Stimulated activated naive CD8-positive, alpha-beta T cell treated with anti-CD3 and anti-CD28 coated beads, Interleukin-15, amount 100 ng/mL, for 72 hours (primary cell): Measurements from ENCODE around the gene IL17RA.

ENCODE experiments used
- ATAC-seq: fragments of 150-1000 bp; cut with Tn5 transposase; 2 replicates; pipeline ENCODE4 v1.10.0; 2021; ENCODE audit warnings: mild to moderate bottlenecking, moderate library complexity
- DNase-seq, 2 donors: peaks; one replicate each; pipeline ENCODE4 v3.0.0; 2021 to 2022
- H3K27ac Mint-ChIP-seq, 2 donors: one replicate each; pipeline ENCODE4 v1.8.0; 2022; ENCODE audit warnings: mild to moderate bottlenecking in 2 of 2, mixed read lengths in 2 of 2, moderate library complexity in 2 of 2
- H3K27me3 Mint-ChIP-seq: one replicate; pipeline ENCODE4 v1.8.0; 2022; ENCODE audit warnings: mixed read lengths
- H3K4me1 Mint-ChIP-seq: one replicate; pipeline ENCODE4 v1.8.0; 2022; ENCODE audit warnings: mild to moderate bottlenecking, mixed read lengths
- H3K4me3 Mint-ChIP-seq, 2 donors: one replicate each; pipeline ENCODE4 v1.8.0; 2022; ENCODE audit warnings: mild to moderate bottlenecking in 2 of 2, mixed read lengths in 2 of 2, moderate library complexity in 1 of 2
- H3K9me3 Mint-ChIP-seq, 2 donors: one replicate each; pipeline ENCODE4 v1.8.0; 2022; ENCODE audit warnings: mixed read lengths in 2 of 2

Gene IL17RA

DNA sequence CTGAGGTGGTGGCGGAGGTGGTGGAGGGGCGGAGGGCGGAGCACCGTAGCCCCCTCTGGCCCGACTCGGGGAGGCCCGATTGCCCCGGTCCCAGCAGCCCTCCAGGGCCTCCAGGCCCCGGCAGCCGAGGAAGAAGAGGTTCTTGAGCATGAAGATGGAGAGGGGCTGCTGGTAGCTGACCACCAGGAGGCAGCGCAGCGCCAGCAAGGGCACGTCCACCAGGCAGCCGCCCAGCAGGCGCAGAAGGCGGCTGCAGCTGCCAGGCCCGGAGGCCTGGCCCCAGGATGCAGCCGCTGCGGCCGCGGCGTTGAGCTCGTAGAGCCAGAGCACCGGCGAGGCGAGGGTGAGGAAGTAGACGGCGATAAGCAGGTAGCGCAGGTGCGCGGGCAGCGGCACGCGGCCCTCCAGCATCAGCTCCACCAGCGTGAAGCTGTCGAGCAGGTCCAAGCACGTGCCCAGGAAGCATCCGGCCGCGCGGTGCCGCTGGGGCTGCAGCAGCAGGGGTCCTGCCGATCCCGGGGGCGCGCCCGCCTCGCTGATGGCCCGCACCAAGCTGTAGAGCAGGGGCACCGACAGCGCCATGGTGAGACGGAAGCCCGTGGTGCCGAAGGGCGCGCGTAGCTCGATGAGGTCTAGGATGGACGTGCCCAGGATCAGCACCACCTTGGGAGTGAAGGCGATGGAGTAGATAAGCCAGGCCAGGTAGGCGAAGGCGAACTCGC lies 34.8 kb downstream of the IL17RA start:
- ATAC-seq (peak; percentile 7), DNase-seq (no peak)
- peak overlapping the region; percentile 71 to 74 for H3K4me3 Mint-ChIP-seq
- peaks cover 64% of the 10 kb centered on the region for H3K4me1 Mint-ChIP-seq
- H3K9me3 Mint-ChIP-seq, result no peaks in the 10 kb centered on the region
- H3K27ac Mint-ChIP-seq, result no peak overlapping the region
- peaks cover 47% of the 10 kb centered on the region for H3K27me3 Mint-ChIP-seq

DNA sequence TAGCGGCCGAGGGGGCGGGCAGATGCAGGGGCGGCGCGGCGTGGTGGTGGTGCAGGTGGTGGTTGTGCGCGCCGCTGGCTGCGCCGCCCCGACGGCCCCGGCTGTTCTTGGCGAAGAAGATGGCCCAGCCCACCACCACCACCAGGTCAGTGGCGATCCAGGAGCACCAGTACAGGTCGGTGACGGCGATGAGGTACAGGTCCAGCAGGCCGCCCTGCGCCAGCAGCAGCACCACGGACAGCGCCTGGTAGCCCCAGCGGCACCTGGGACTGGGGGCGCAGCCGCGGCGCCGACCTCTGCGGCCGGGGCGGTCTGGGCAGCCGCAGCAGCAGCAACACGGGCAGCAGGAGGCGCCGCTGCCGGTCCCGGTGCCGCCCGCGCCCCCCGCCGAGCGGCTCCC lies 35.5 kb downstream of the IL17RA start:
- peak; percentile 47 to 54 for DNase-seq
- Mint-ChIP-seq H3K27me3 (peaks cover 47% of the 10 kb centered on the region), H3K4me1 (peaks cover 57% of the 10 kb centered on the region), H3K27ac (peak overlapping the region in 1 of 2 donors; percentile 48), H3K9me3 (no peaks in the 10 kb centered on the region), H3K4me3 (peak overlapping the region; percentile 51 to 71)
- peak; percentile 64 for ATAC-seq

DNA sequence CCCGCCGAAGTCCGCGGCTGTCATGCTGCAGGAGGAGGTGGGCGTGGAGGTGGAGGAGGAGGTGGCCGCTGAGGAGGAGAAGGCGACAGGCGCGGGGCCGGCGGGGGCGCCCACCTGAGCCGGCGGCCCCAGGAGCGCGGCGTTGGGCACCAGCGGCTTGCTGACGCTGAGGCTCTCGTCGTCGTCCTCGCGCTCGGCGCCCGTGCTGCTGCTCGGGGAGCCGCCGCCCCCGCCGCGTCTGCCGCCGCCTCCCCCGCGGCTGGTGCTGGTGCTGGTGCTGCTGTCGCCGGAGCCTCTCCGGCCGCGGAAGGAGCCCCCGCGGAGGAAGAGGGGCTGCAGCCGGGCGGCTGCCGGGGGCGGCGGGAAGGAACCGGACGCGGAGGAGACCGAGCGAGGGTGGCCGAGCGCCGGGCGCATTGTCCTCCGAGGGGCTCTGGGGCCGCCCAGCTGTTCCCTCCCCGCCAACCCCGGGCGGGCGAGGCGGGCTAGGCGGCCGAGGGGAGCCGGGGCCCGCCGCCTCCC lies 36.0 kb downstream of the IL17RA start:
- ATAC-seq (peak; percentile 38), DNase-seq (peak in 1 of 2 donors; percentile 30)
- Mint-ChIP-seq H3K4me3 (peak overlapping the region; percentile 24 to 58), H3K27me3 (peaks cover 47% of the 10 kb centered on the region), H3K4me1 (peaks cover 52% of the 10 kb centered on the region), H3K9me3 (no peaks in the 10 kb centered on the region), H3K27ac (no peak overlapping the region)

DNA sequence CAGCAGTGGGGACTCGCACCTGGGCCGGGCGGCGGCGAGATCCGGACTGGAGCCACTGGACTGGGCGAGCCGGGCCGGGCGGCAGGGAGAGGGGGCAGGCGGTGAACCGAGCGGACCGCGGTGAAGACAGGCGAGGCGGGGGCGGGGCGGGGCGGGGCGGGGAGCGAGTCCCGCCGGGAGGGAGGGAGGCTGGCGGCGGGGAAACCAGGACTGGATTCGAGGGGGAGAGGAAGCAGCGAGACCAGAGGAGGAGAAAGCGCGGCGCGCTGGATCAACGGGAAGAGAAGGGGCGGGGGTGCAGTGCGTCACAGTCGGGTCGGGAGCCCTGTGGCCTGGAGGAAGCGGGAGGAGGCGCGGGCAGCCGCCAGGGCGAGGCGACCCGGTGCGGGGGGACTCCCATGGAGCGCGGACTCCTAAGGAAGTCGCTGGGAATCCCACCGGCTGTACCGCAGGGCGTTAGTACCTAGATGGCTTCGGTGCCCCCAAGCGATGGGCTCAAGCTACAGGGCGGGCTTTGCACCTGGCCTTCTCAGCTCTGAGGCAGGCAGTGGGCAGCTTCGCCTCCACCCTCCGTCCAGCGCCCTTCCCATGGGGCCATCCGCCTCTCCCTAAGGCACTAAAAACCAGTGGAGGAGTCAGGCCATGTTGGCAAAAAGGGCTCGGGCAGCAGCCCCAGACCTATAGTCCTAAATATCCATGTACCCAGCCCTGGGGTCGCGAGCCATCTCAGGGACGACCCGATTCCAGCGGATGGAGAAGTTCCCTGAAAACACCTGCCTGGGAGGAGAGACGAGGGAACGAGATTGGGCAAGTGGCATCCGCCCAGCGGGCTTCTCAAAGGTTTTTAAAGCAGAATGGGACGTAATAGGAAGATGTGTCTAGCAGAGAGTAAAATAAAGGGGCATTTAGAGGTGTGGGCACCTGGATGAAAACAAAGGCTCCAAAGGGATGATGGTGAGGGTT lies 36.7 kb downstream of the IL17RA start, which contains the start of gene TMEM121B:
TMEM121B (minus strand) TSS at position 128 of the 963 bp plus-strand sequence. CDS start 233 bp downstream, outside the sequence.
- H3K4me1 Mint-ChIP-seq, result peaks cover 45% of the 10 kb centered on the region
- H3K27ac Mint-ChIP-seq, result peak within 1 kb of the TSS in 1 of 2 donors; percentile 48
- ATAC-seq (no peak), DNase-seq (no peak)
- H3K4me3 Mint-ChIP-seq, result peak within 1 kb of the TSS; percentile 71 to 76
- peaks cover 47% of the 10 kb centered on the region for H3K27me3 Mint-ChIP-seq
- no peaks in the 10 kb centered on the region for H3K9me3 Mint-ChIP-seq

- peak; percentile 54 for ATAC-seq
- H3K9me3 Mint-ChIP-seq, result no peaks in the 10 kb centered on the region
- H3K4me3 Mint-ChIP-seq, result no peak overlapping the region
Measured at GRCh38 chr22:17130199-17130598, 45.4 kb downstream of the IL17RA start.

DNA sequence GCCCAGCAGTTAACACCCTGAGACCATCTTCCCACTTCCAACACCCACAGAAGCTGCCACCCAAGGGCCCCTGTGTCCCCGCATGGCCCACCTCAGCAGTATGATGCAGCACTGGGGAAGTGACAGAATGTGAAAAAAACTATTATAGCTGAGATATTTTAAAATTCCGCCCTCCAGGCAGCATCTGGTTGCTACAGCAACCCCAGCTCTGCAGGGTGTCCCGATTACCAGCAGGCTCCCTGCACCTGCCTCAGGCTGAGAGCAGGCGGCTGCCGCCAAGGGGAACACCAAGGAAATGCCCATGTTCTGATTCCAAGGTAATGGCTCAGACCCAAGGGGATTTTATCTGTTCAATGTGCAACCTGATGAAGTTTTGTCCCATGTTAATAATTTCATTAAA lies 46.9 kb downstream of the IL17RA start:
- DNase-seq, result no peak
- H3K4me1 Mint-ChIP-seq, result peaks cover 6% of the 10 kb centered on the region
- no peak for ATAC-seq
- H3K27me3 Mint-ChIP-seq, result no peaks in the 10 kb centered on the region
- no peak overlapping the region for H3K4me3 Mint-ChIP-seq
- no peaks in the 10 kb centered on the region for H3K9me3 Mint-ChIP-seq
- no peak overlapping the region for H3K27ac Mint-ChIP-seq

More at GRCh38 chr22:17130199-17130598, 45.4 kb downstream of the IL17RA start:
- Mint-ChIP-seq H3K4me1 (peaks cover 6% of the 10 kb centered on the region), H3K27ac (peak overlapping the region in 1 of 2 donors; percentile 10), H3K27me3 (no peaks in the 10 kb centered on the region)
- DNase-seq, result no peak

DNA sequence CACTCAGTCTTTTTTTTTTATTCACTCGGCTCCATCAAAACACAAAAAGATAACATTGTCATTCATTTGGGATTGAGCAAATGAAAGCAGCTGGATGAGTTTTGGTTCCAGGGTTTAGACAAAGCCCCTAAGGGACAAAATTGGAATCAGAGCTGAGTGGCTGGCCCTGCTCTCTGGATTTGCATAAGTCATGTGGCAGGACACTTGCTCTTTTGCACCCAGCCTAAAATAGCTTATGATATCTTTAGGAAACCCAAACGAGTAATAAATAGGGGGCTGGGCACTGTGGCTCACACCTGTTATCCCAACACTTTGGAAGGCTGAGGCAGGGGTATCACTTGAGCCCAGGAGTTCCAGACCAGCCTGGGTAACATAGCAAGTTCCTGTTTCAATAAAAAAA lies 47.3 kb downstream of the IL17RA start:
- Mint-ChIP-seq H3K27me3 (no peaks in the 10 kb centered on the region), H3K27ac (peak overlapping the region in 1 of 2 donors; percentile 34), H3K4me3 (no peak overlapping the region), H3K9me3 (no peaks in the 10 kb centered on the region), H3K4me1 (peaks cover 6% of the 10 kb centered on the region)
- no peak for DNase-seq
- ATAC-seq, result no peak

DNA sequence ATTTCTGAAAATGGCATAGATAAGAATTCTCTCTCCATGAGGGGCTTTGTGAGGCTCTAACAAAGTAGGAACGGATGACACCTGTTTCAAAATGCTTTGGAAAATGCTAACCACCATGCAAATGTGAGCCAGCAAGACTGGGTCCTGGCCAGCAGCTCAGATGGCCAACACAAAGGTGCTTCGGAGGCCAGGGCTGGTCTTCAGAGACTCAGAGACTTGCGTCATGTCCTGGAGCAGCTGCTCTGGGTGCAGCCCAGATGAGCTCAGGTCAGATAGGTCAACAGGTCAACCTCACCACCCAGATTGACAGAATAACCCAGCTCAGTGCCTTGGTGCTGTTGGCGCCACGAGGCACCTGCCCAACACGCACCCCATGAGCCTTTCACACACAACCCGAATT lies 48.3 kb downstream of the IL17RA start:
- Mint-ChIP-seq H3K9me3 (no peaks in the 10 kb centered on the region), H3K4me1 (peaks cover 6% of the 10 kb centered on the region), H3K27ac (peak overlapping the region in 1 of 2 donors; percentile 59), H3K27me3 (no peaks in the 10 kb centered on the region), H3K4me3 (no peak overlapping the region)
- DNase-seq (no peak), ATAC-seq (no peak)

- Mint-ChIP-seq H3K9me3 (no peaks in the 10 kb centered on the region), H3K27me3 (no peaks in the 10 kb centered on the region), H3K4me1 (peaks cover 3% of the 10 kb centered on the region), H3K27ac (peak overlapping the region in 1 of 2 donors; percentile 89), H3K4me3 (no peak overlapping the region)
- DNase-seq (no peak), ATAC-seq (no peak)
Measured at GRCh38 chr22:17135153-17135760, 50.5 kb downstream of the IL17RA start.

DNA sequence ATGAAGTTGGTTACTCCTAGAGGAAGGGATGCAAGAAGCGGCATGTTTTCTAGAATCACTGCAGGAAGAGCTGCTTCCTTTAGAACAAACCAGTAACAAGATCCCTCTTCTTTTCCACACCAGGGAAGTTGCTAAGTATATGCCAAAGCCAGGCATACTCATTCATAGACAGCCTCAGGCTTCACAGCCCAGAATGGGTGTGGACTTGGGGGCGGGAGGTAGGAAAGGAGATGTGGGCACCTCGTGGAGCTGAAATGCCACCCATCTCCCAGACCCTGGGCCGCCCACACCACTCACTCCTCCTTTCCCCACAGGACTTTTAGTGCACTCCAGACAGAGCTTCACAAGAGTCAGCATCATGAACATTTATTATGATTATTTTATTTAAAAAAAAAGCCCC lies 52.4 kb downstream of the IL17RA start:
- Mint-ChIP-seq H3K4me3 (no peak overlapping the region), H3K27ac (no peak overlapping the region), H3K4me1 (no peaks in the 10 kb centered on the region), H3K27me3 (no peaks in the 10 kb centered on the region), H3K9me3 (no peaks in the 10 kb centered on the region)
- DNase-seq, result no peak
- ATAC-seq, result no peak

DNA sequence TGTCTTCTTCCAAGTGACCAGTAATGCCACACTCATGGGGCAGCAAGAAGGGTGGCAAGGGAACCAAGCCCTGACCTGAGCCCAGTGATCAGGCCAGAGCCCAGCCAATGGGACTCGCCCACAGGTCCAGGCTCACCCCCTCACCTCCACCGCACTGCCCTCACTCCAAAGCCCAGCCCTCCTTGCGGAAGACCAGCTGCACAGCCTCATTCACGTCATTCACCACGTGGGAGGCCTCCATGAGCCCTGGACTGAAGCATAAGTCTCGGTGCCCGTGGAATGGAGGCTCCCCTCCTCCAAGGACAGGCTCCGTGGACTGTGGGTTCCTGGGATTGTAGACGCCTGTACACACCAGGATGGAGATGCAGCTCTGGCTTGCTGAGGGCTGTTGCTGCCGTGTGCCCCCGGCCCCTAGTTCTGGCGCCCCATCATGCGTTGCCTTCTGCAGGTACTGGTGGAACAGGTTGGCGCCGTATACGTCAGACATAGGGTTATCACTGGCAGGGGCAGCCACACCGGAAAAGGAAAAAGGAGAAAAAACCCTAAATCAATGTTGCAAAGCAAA lies 53.1 kb downstream of the IL17RA start:
- Mint-ChIP-seq H3K4me3 (no peak overlapping the region), H3K27ac (no peak overlapping the region), H3K27me3 (no peaks in the 10 kb centered on the region), H3K4me1 (no peaks in the 10 kb centered on the region), H3K9me3 (no peaks in the 10 kb centered on the region)
- DNase-seq (no peak), ATAC-seq (no peak)

DNA sequence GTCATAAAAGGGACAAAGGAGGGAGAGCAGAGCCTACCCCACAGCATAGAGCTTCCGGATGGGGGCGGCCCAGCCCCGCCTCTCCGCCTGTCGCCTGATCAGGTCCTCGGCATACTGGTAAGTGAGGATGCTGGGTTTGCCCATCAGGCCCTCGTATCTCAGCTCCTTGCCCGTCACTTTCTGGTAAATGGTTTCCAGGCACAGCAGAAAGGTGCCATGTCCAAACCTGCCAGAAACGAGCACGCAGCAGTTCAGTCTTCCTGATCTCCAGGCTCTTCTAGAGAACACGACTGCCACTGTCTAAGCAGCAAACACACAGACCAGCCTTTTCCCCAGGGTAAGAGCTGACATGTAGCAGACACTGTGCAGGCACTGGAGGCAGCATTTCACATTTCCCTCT lies 53.7 kb downstream of the IL17RA start:
- no peak for ATAC-seq
- Mint-ChIP-seq H3K4me3 (no peak overlapping the region), H3K4me1 (no peaks in the 10 kb centered on the region), H3K9me3 (no peaks in the 10 kb centered on the region), H3K27ac (no peak overlapping the region), H3K27me3 (no peaks in the 10 kb centered on the region)
- no peak for DNase-seq

GRCh38 chr22:17140022-17140421 lies 55.2 kb downstream of the IL17RA start:
- Mint-ChIP-seq H3K27me3 (no peaks in the 10 kb centered on the region), H3K9me3 (no peaks in the 10 kb centered on the region), H3K4me1 (no peaks in the 10 kb centered on the region), H3K4me3 (no peak overlapping the region), H3K27ac (peak overlapping the region; percentile 19 to 63)
- DNase-seq, result no peak
- ATAC-seq, result no peak

DNA sequence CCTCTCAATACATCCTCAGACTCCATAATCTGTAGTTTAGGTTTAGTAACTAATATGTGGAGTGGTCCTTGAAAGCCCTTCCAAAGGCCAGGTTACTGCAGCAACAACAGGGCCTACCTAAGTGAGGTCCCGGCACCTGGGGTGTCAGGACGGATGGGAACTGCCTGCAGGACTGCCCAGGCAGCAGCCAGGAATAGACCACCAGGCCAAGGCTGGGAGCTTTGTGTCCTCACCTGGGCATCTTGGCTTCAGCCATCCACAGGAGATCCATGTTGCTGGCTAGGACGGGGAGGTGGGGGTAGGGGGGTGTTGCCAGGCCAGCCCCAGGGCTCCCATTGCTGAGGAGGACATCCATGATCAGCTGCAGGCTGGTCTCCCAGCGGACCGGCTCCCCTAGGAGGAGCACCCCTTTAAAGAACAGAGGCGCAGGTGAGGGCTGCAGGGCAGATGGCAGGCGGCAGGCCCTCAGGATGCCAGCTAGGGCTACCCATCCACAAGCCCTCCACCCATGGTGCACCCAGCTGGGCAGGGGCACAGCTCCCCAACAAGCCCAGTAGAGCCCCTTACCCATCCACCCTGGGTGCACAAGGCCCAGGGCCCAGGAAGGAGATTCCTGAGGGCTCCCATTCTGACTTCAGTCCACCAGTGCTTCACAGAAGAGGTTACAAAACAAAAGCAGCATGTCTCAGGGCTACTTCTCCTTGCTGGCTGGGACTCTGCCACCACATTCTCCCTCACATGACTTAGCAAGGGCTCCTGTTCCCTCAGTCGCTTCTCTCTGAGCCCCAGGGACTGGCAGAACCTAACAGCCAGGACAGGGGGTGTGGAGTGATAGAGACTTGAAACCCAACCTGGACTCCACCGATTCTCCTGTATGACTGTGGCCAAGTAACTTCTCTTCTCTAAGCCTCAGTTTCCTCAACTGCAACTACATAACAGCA lies 56.3 kb downstream of the IL17RA start:
- no peak overlapping the region for H3K27ac Mint-ChIP-seq
- ATAC-seq, result no peak
- H3K4me3 Mint-ChIP-seq, result no peak overlapping the region
- no peaks in the 10 kb centered on the region for H3K27me3 Mint-ChIP-seq
- no peaks in the 10 kb centered on the region for H3K4me1 Mint-ChIP-seq
- DNase-seq, result no peak
- H3K9me3 Mint-ChIP-seq, result no peaks in the 10 kb centered on the region
